ENCODE data around the gene MTUS2. TPM values are rescaled to one million over a fixed set of nuclear protein-coding genes. Genes with fewer than 3 reads are reported as not detected.

Gene MTUS2
- total and polyA plus RNA-seq, 10 donors, result 0.20 to 3.2 (median 0.85) TPM

- Histone ChIP-seq H3K27me3 (replicated peaks in 1 of 7) (peaks cover 0 to 10% (median 0%) of the 10 kb centered on the region in 7 donors), H3K4me1 (no peaks in the 10 kb centered on the region), H3K27ac (no peak overlapping the region), H3K36me3 (no peaks in the 10 kb centered on the region), H3K4me3 (no peak overlapping the region), H3K9me3 (no peaks in the 10 kb centered on the region)
- WGBS, 5 donors, result 62 to 78% (median 73%) methylated on average over 2 of the region's 2 CpGs
- TF ChIP-seq POLR2AphosphoS5 (IDR thresholded peaks at IDR 0.05) (no peak), POLR2A (IDR thresholded peaks at IDR 0.05) (no peak), CTCF (IDR thresholded peaks at IDR 0.05 in 8 of 11, conservative IDR thresholded peaks at IDR 0.05 in 3 of 11) (no peak)
- no peak for DNase-seq
- intact Hi-C loops (cut with DNase I; ENCODE audit: low total_unique reads), result no loop called here
Observed at GRCh38 chr13:28859717-28860116, 39.6 kb downstream of the MTUS2 start.

GRCh38 chr13:28864544-28864943, 44.4 kb downstream of the MTUS2 start:
- Histone ChIP-seq H3K27ac (no peak overlapping the region), H3K36me3 (no peaks in the 10 kb centered on the region), H3K4me3 (no peak overlapping the region), H3K4me1 (no peaks in the 10 kb centered on the region), H3K27me3 (replicated peaks in 1 of 7) (peaks cover 0 to 10% (median 0%) of the 10 kb centered on the region in 7 donors), H3K9me3 (no peaks in the 10 kb centered on the region)
- intact Hi-C loops (cut with DNase I; ENCODE audit: low total_unique reads), result no loop called here
- TF ChIP-seq POLR2A (IDR thresholded peaks at IDR 0.05) (no peak), POLR2AphosphoS5 (IDR thresholded peaks at IDR 0.05) (no peak), CTCF (IDR thresholded peaks at IDR 0.05 in 8 of 11, conservative IDR thresholded peaks at IDR 0.05 in 3 of 11) (no peak)
- 0 to 55% (median 0%) methylated on average over 1 of the region's 1 CpG for WGBS, 5 donors
- no peak for DNase-seq

GRCh38 chr13:28865149-28865744, 45.1 kb downstream of the MTUS2 start:
- intact Hi-C loops (cut with DNase I; ENCODE audit: low total_unique reads), result no loop called here
- Histone ChIP-seq H3K27me3 (replicated peaks in 1 of 7) (peaks cover 0 to 10% (median 0%) of the 10 kb centered on the region in 7 donors), H3K4me3 (no peak overlapping the region), H3K36me3 (no peaks in the 10 kb centered on the region), H3K9me3 (no peaks in the 10 kb centered on the region), H3K27ac (no peak overlapping the region), H3K4me1 (no peaks in the 10 kb centered on the region)
- no peak for DNase-seq
- TF ChIP-seq POLR2A (IDR thresholded peaks at IDR 0.05) (no peak), POLR2AphosphoS5 (IDR thresholded peaks at IDR 0.05) (no peak), CTCF (IDR thresholded peaks at IDR 0.05 in 8 of 11, conservative IDR thresholded peaks at IDR 0.05 in 3 of 11) (no peak)
- WGBS, 5 donors, result 76 to 81% (median 80%) methylated on average over 5 of the region's 5 CpGs

GRCh38 chr13:28865951-28866350, 45.8 kb downstream of the MTUS2 start:
- Histone ChIP-seq H3K36me3 (no peaks in the 10 kb centered on the region), H3K9me3 (no peaks in the 10 kb centered on the region), H3K4me1 (no peaks in the 10 kb centered on the region), H3K27me3 (replicated peaks in 1 of 7) (peaks cover 0 to 10% (median 0%) of the 10 kb centered on the region in 7 donors), H3K27ac (no peak overlapping the region), H3K4me3 (no peak overlapping the region)
- intact Hi-C loops (cut with DNase I; ENCODE audit: low total_unique reads), result no loop called here
- 72 to 81% (median 76%) methylated on average over 7 of the region's 7 CpGs for WGBS, 5 donors
- no peak for TF ChIP-seq POLR2AphosphoS5 (IDR thresholded peaks at IDR 0.05)
- TF ChIP-seq CTCF (IDR thresholded peaks at IDR 0.05 in 8 of 11, conservative IDR thresholded peaks at IDR 0.05 in 3 of 11), result no peak
- no peak for TF ChIP-seq POLR2A (IDR thresholded peaks at IDR 0.05)
- no peak for DNase-seq
